Measurements from ENCODE around the gene ATP6V0E1. TPM values are rescaled to one million over a fixed set of nuclear protein-coding genes. Genes with fewer than 3 reads are reported as not detected.
A peak's percentile ranks its signal among the peaks of the same experiment; 100 is the strongest.

ATP6V0E1 gene
- total RNA-seq, 2 experiments from 2014 or later, result 163 to 166 TPM

GRCh38 chr5:172946146-172946545, 37.4 kb upstream of the ATP6V0E1 start:
- Mint-ChIP-seq H3K27ac (no peak overlapping the region), H3K4me1 (no peaks in the 10 kb centered on the region), H3K27me3 (no peaks in the 10 kb centered on the region), H3K36me3 (ENCODE audit: low read depth) (no peaks in the 10 kb centered on the region), H3K4me3 (no peak overlapping the region), H3K9me3 (no peaks in the 10 kb centered on the region)
- no peak for DNase-seq
- CTCF ChIA-PET, result no interaction called here
- POLR2A ChIA-PET, result no interaction called here

DNA sequence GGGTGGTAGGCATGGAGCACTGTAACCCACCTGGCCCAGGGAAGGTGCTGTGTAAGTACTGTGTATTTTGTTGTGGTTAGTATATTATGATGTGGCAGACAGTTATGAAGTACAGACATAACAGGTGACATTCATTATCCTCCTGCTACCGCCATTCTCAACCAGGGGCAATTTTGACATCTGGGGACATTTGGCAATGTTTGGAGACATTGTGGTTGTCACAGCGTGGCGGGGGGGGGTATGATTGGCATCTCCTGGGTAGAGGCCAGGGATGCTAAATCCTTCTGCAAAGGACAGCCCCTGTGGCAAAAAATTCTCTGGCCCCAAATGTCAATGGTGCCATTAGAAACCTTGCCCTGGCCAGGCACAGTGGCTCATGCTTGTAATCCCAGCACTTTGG, 34.1 kb upstream of the ATP6V0E1 start:
- CTCF ChIA-PET, result interaction anchor here (1.0 kb wide), 1 partner anchor 10 kb away, joined by 3 read pairs; the partner anchor contains the start of gene RPL26L1

DNA sequence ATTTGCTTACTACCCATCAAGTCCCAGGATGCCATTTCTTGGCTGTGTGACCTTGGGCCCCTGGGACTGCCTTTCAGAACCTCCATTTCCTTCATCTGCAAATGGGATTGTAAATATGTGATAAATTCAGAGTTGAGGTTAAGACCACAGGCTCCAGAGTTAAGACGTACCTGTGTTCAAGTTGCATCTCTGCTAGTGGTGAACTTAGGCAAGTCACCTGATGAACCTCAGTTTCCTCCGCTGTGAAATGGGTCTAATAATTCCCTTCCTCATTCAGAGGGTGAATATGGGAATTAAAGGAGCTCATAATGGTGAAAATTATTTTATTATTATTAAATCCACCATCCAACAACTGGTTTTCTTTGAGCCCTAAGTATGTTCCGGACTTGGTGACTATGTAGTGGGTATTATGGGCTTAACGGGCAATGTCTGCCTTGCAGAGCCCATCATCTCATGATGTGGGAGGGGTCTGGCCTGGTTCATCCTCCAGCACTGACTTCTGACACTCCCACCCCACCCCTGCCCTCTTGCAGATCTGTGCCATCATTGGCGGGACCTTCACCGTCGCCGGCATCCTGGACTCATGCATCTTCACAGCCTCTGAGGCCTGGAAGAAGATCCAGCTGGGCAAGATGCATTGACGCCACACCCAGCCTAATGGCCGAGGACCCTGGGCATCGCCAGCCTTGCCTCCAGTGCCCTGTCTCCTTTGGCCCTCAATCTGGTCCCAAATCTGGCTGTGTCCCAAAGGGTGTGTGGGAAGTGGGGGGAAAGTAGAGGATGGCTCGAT, 33.2 kb upstream of the ATP6V0E1 start:
- Mint-ChIP-seq H3K27ac (no peak overlapping the region), H3K27me3 (peaks cover under 1% of the 10 kb centered on the region), H3K9me3 (no peaks in the 10 kb centered on the region), H3K36me3 (ENCODE audit: low read depth) (no peaks in the 10 kb centered on the region), H3K4me3 (no peak overlapping the region), H3K4me1 (no peaks in the 10 kb centered on the region)
- ChIA-PET CTCF (interaction anchor here (1.0 kb wide), 2 partner anchors 9 to 234 kb away, joined by 3 read pairs; partner anchors contain the start of gene RPL26L1), POLR2A (no interaction called here)
- DNase-seq, result no peak

More for the DNA sequence above, 34.1 kb upstream of the ATP6V0E1 start:
- no peaks in the 10 kb centered on the region for H3K9me3 Mint-ChIP-seq
- POLR2A ChIA-PET, result interaction anchor here (1.2 kb wide), 1 partner anchor 9 kb away, joined by 3 read pairs; the partner anchor contains the start of gene RPL26L1
- no peak overlapping the region for H3K27ac Mint-ChIP-seq
- H3K4me3 Mint-ChIP-seq, result no peak overlapping the region
- DNase-seq, result no peak
- H3K36me3 Mint-ChIP-seq (ENCODE audit: low read depth), result no peaks in the 10 kb centered on the region
- no peaks in the 10 kb centered on the region for H3K27me3 Mint-ChIP-seq
- H3K4me1 Mint-ChIP-seq, result no peaks in the 10 kb centered on the region

DNA sequence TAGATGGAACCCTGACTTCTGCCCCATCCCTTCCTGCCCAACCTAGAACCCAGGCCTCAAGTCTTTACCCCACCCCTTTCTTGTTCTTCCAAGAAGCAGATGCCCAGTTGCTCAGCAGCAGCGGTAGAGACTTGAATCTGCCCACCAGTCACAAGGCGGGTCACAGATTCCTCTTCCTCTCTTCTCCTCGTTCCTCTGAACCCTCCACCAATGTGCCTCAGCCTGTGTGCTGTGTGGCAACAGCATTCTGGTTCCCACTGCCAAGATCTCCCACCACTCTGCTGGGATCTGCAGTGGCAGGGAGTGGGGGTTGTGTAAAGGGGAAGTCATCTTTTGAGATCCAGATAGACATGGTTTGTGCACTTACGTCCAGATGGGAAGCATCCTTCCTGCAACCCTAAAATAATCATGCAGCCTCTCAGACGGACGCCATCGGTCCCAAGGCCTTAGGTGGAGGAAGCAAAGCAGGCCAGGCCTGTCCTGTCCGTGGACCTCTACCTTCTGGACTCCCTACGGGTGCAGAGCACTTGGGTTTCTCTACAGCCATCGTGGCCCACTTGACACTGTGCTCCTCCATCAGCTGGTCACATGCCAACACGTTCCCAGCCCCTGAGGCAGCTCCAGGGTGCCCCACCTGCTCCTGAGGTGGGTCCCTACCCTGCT, 32.1 kb upstream of the ATP6V0E1 start:
- POLR2A ChIA-PET, result no interaction called here
- DNase-seq, result no peak
- Mint-ChIP-seq H3K27me3 (peaks cover 5% of the 10 kb centered on the region), H3K36me3 (ENCODE audit: low read depth) (no peaks in the 10 kb centered on the region), H3K9me3 (no peaks in the 10 kb centered on the region), H3K27ac (no peak overlapping the region), H3K4me3 (no peak overlapping the region), H3K4me1 (no peaks in the 10 kb centered on the region)
- CTCF ChIA-PET, result no interaction called here

DNA sequence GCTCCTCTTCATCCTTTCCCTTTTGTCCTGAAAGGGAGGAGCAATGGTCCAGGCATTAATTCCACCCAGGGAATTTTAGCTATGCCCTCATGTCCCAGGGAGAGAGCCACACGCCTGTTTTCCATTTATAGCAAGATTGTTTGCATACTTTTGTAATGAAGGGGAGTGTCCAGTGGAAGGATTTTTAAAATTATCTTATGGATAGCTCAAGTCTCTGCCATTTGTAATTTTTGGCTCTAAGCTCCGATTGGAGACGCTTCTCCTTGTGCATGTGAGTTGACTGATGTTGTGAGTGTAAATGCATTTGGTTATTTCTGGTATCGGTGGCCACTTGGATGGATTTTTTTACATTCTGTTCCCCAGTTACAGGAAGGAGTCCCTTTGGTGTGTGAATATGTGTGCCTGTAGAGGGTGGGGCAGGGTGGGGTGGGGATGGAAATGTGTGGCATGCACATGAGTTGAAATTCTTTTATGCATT, 31.5 kb upstream of the ATP6V0E1 start:
- H3K4me1 Mint-ChIP-seq, result no peaks in the 10 kb centered on the region
- no peaks in the 10 kb centered on the region for H3K36me3 Mint-ChIP-seq (ENCODE audit: low read depth)
- no peaks in the 10 kb centered on the region for H3K9me3 Mint-ChIP-seq
- ChIA-PET CTCF (no interaction called here), POLR2A (no interaction called here)
- H3K27me3 Mint-ChIP-seq, result peaks cover 5% of the 10 kb centered on the region
- DNase-seq, result no peak
- H3K27ac Mint-ChIP-seq, result no peak overlapping the region
- no peak overlapping the region for H3K4me3 Mint-ChIP-seq

GRCh38 chr5:172953776-172954675, 29.5 kb upstream of the ATP6V0E1 start:
- ChIA-PET CTCF (interaction anchor here (1.1 kb wide), 1 partner anchor 21 kb away, joined by 8 read pairs; no protein-coding TSS in a partner anchor), POLR2A (no interaction called here)
- no peak overlapping the region for H3K4me3 Mint-ChIP-seq

DNA sequence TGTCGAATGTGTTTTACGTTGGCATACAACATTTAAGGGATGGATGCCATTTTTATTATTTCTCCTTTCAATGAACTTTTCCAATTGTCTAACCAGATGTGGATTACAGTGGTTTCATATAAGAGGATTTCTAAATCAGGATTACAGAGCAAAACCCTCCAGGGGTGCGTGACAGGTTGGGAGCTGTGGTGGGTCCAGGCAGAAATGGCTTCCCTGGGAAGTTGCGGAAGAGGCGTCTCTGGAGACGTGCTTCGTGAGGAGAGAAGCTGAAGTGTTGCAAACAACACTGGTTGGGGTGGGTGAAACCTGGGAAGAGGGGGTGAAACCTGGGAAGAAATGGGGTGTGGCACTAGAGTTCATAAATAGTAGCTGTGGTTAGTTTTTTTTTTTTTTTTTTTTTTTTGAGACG, 28.8 kb upstream of the ATP6V0E1 start:
- peaks cover 9% of the 10 kb centered on the region for H3K4me1 Mint-ChIP-seq
- H3K4me3 Mint-ChIP-seq, result no peak overlapping the region
- no peaks in the 10 kb centered on the region for H3K36me3 Mint-ChIP-seq (ENCODE audit: low read depth)
- H3K27ac Mint-ChIP-seq, result no peak overlapping the region
- no peak for DNase-seq
- H3K27me3 Mint-ChIP-seq, result peaks cover 8% of the 10 kb centered on the region
- CTCF ChIA-PET, result interaction anchor here (1.1 kb wide), 1 partner anchor 22 kb away, joined by 8 read pairs; no protein-coding TSS in a partner anchor
- H3K9me3 Mint-ChIP-seq, result no peaks in the 10 kb centered on the region
- POLR2A ChIA-PET, result no interaction called here

More at GRCh38 chr5:172953776-172954675, 29.5 kb upstream of the ATP6V0E1 start:
- H3K36me3 Mint-ChIP-seq (ENCODE audit: low read depth), result no peaks in the 10 kb centered on the region
- DNase-seq, result no peak
- H3K27ac Mint-ChIP-seq, result no peak overlapping the region
- peaks cover 7% of the 10 kb centered on the region for H3K4me1 Mint-ChIP-seq
- H3K9me3 Mint-ChIP-seq, result no peaks in the 10 kb centered on the region
- peaks cover 8% of the 10 kb centered on the region for H3K27me3 Mint-ChIP-seq

DNA sequence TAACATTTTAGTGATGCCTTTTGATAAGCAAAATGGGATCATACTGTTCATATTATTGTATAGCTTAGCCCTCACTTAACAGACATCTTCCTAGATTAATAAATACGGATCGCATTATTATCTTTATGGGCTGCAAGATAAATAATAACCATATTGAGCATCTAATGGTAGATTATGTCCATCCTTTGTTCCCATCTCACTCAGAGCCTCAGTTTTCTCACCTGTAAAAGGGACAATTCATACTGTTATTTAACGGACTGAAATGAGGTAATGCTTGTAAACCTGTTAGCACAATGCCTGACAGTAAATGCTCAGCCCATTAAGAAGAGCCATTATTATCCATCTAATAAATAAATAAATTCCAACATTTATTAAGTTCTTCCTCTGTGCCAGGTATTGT, 27.3 kb upstream of the ATP6V0E1 start:
- ChIA-PET CTCF (interaction anchor here (0.5 kb wide), 1 partner anchor 8 kb away, joined by 3 read pairs; no protein-coding TSS in a partner anchor), POLR2A (no interaction called here)
- no peaks in the 10 kb centered on the region for H3K9me3 Mint-ChIP-seq
- peaks cover 8% of the 10 kb centered on the region for H3K27me3 Mint-ChIP-seq
- H3K36me3 Mint-ChIP-seq (ENCODE audit: low read depth), result no peaks in the 10 kb centered on the region
- H3K27ac Mint-ChIP-seq, result no peak overlapping the region
- H3K4me1 Mint-ChIP-seq, result peaks cover 20% of the 10 kb centered on the region
- no peak for DNase-seq
- no peak overlapping the region for H3K4me3 Mint-ChIP-seq

GRCh38 chr5:172956936-172957335, 26.6 kb upstream of the ATP6V0E1 start:
- Mint-ChIP-seq H3K27me3 (peaks cover 8% of the 10 kb centered on the region), H3K4me1 (peaks cover 26% of the 10 kb centered on the region), H3K9me3 (no peaks in the 10 kb centered on the region), H3K4me3 (no peak overlapping the region), H3K36me3 (ENCODE audit: low read depth) (peaks cover 4% of the 10 kb centered on the region), H3K27ac (no peak overlapping the region)
- CTCF ChIA-PET, result no interaction called here
- POLR2A ChIA-PET, result no interaction called here
- DNase-seq, result no peak

DNA sequence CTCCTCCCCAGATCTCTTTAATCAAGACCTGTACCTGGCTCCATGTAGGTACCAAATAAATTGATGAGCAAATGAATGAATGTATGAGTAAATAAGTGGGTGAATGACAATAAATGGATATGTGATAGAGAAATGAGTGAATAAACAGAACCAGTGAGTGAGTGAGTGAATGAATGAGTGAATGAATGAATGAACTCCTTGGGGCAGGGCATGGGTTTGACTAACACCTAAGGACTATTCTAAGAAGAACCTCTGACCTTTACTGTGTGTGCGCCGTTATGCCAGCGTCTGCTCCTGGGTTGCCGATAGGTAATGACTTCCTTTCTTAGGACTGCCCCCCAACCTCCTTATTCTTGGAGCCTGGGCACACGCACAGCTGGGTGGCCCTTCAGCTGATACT, 26.1 kb upstream of the ATP6V0E1 start:
- POLR2A ChIA-PET, result no interaction called here
- DNase-seq, result no peak
- H3K27ac Mint-ChIP-seq, result no peak overlapping the region
- H3K4me1 Mint-ChIP-seq, result peaks cover 26% of the 10 kb centered on the region
- H3K9me3 Mint-ChIP-seq, result no peaks in the 10 kb centered on the region
- peak overlapping the region; percentile 12 for H3K4me3 Mint-ChIP-seq
- H3K27me3 Mint-ChIP-seq, result peaks cover 8% of the 10 kb centered on the region
- H3K36me3 Mint-ChIP-seq (ENCODE audit: low read depth), result peaks cover 5% of the 10 kb centered on the region
- CTCF ChIA-PET, result no interaction called here

- H3K36me3 Mint-ChIP-seq (ENCODE audit: low read depth), result peaks cover 8% of the 10 kb centered on the region
- DNase-seq, result peak; percentile 72
- H3K27ac Mint-ChIP-seq, result peak overlapping the region; percentile 91
- H3K4me1 Mint-ChIP-seq, result peaks cover 26% of the 10 kb centered on the region
- H3K4me3 Mint-ChIP-seq, result peak overlapping the region; percentile 87
- ChIA-PET POLR2A (interaction anchor here (0.8 to 4.7 kb wide), 15 partner anchors 10 to 951 kb away, joined by 3 to 66 read pairs (median 4); partner anchors contain the start of genes ATP6V0E1, BNIP1 and DUSP1), CTCF (interaction anchor here (0.6 to 1.9 kb wide), 16 partner anchors 9 to 257 kb away, joined by 3 to 16 read pairs (median 5); partner anchors contain the start of genes ATP6V0E1 and DUSP1)
- no peaks in the 10 kb centered on the region for H3K9me3 Mint-ChIP-seq
- H3K27me3 Mint-ChIP-seq, result peaks cover 8% of the 10 kb centered on the region
Measured at GRCh38 chr5:172958331-172959046, 25.1 kb upstream of the ATP6V0E1 start.
